ENCODE measurements around the gene PAX5. TPM values are rescaled to one million over a fixed set of nuclear protein-coding genes. Genes with fewer than 3 reads are reported as not detected.

PAX5 gene
- total RNA-seq, 1 donor from 2014 or later: 24.3 TPM

DNA sequence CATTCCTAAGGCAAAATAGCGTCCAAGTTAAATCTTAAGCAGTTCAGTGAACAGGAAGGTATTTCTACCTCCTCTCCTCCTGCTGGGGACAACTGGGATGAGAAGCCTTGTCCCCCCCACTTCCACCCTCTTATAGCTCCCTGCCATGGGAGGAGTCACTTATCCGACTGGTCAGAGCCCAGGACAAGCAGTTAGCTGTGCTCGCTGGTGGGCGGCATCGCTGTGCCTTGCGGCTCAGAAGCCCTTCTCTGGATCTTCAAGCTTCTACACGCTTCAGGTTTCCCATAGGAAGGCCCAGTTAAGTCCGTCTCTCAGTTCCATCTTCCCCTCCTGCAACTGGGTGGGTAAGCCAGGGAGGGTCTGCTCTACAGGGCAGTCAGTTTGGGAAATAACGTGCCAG, 77.2 kb downstream of the PAX5 start:
- Mint-ChIP-seq H3K36me3 (ENCODE audit: unreplicated experiment) (peaks cover 11% of the 10 kb centered on the region), H3K4me3 (ENCODE audit: unreplicated experiment) (no peak overlapping the region), H3K4me1 (ENCODE audit: low read depth, unreplicated experiment) (peaks cover 13% of the 10 kb centered on the region), H3K9me3 (ENCODE audit: unreplicated experiment) (peaks cover 9% of the 10 kb centered on the region), H3K27ac (ENCODE audit: unreplicated experiment) (no peak overlapping the region), H3K27me3 (ENCODE audit: unreplicated experiment) (peaks cover 6% of the 10 kb centered on the region)
- no peak for DNase-seq
- TF ChIP-seq CTCF (IDR thresholded peaks at IDR 0.05; ENCODE audit: partially characterized antibody, unreplicated experiment): no peak

DNA sequence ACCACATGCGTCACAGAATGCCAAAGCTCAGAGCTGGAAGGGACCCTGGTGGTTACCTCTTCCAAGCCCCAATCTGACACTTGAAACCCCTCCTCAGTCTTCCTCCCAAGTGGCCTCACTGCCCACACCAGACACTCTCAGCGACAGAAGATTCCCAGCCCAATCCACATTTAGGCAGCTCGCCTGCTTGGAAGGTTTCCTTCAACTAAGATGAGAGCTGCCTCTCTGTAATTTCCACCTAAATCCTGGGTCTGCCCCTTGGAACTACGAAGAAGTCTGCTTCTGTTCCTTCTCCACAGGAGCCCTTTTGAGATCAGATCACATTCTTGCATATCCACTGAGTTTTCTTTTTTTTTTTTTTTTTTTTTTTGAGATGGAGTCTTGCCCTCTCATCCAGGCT, 83.7 kb downstream of the PAX5 start:
- TF ChIP-seq CTCF (IDR thresholded peaks at IDR 0.05; ENCODE audit: partially characterized antibody, unreplicated experiment): no peak
- H3K27me3 Mint-ChIP-seq (ENCODE audit: unreplicated experiment): peaks cover 2% of the 10 kb centered on the region
- no peak overlapping the region for H3K27ac Mint-ChIP-seq (ENCODE audit: unreplicated experiment)
- no peak overlapping the region for H3K4me3 Mint-ChIP-seq (ENCODE audit: unreplicated experiment)
- no peaks in the 10 kb centered on the region for H3K9me3 Mint-ChIP-seq (ENCODE audit: unreplicated experiment)
- H3K36me3 Mint-ChIP-seq (ENCODE audit: unreplicated experiment): peaks cover 11% of the 10 kb centered on the region
- peaks cover 16% of the 10 kb centered on the region for H3K4me1 Mint-ChIP-seq (ENCODE audit: low read depth, unreplicated experiment)
- no peak for DNase-seq

- no peak overlapping the region for H3K4me3 Mint-ChIP-seq (ENCODE audit: unreplicated experiment)
- no peaks in the 10 kb centered on the region for H3K9me3 Mint-ChIP-seq (ENCODE audit: unreplicated experiment)
- no peak for TF ChIP-seq CTCF (IDR thresholded peaks at IDR 0.05; ENCODE audit: partially characterized antibody, unreplicated experiment)
- no peak overlapping the region for H3K27ac Mint-ChIP-seq (ENCODE audit: unreplicated experiment)
- DNase-seq: no peak
- peaks cover 16% of the 10 kb centered on the region for H3K4me1 Mint-ChIP-seq (ENCODE audit: low read depth, unreplicated experiment)
- H3K27me3 Mint-ChIP-seq (ENCODE audit: unreplicated experiment): peaks cover 3% of the 10 kb centered on the region
- H3K36me3 Mint-ChIP-seq (ENCODE audit: unreplicated experiment): peaks cover 7% of the 10 kb centered on the region
Observed at GRCh38 chr9:36949466-36949865, 84.6 kb downstream of the PAX5 start.

DNA sequence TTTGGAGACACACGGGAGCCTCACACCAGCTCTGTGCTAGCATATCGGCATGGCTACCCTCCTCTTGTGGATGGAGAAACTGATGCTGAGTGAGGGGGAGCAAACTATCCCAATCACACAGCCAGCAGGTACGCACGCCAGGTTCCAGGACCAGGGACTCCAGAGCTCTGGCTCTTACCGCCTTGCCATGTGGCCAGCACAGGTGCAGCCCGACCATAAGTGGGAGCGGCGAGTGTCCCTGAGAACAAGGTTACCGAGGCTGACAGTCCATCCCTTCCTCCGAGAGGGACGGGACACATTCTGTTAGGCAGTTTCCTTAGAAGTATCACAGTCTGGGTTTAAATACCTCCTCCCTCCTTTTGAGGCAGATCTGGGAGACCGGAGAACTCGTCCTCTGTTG, 86.0 kb downstream of the PAX5 start:
- Mint-ChIP-seq H3K4me3 (ENCODE audit: unreplicated experiment) (no peak overlapping the region), H3K36me3 (ENCODE audit: unreplicated experiment) (peaks cover under 1% of the 10 kb centered on the region), H3K4me1 (ENCODE audit: low read depth, unreplicated experiment) (peaks cover 16% of the 10 kb centered on the region), H3K9me3 (ENCODE audit: unreplicated experiment) (peaks cover 2% of the 10 kb centered on the region), H3K27me3 (ENCODE audit: unreplicated experiment) (peaks cover 3% of the 10 kb centered on the region), H3K27ac (ENCODE audit: unreplicated experiment) (no peak overlapping the region)
- no peak for TF ChIP-seq CTCF (IDR thresholded peaks at IDR 0.05; ENCODE audit: partially characterized antibody, unreplicated experiment)
- no peak for DNase-seq

GRCh38 chr9:36946653-36947052, 87.4 kb downstream of the PAX5 start:
- peaks cover 2% of the 10 kb centered on the region for H3K9me3 Mint-ChIP-seq (ENCODE audit: unreplicated experiment)
- no peak for TF ChIP-seq CTCF (IDR thresholded peaks at IDR 0.05; ENCODE audit: partially characterized antibody, unreplicated experiment)

More at GRCh38 chr9:36946653-36947052, 87.4 kb downstream of the PAX5 start:
- Mint-ChIP-seq H3K4me3 (ENCODE audit: unreplicated experiment) (no peak overlapping the region), H3K27me3 (ENCODE audit: unreplicated experiment) (peaks cover 3% of the 10 kb centered on the region), H3K36me3 (ENCODE audit: unreplicated experiment) (no peaks in the 10 kb centered on the region), H3K27ac (ENCODE audit: unreplicated experiment) (no peak overlapping the region), H3K4me1 (ENCODE audit: low read depth, unreplicated experiment) (peaks cover 16% of the 10 kb centered on the region)
- DNase-seq: no peak
